ENCODE data around the gene RXRB.

DNA sequence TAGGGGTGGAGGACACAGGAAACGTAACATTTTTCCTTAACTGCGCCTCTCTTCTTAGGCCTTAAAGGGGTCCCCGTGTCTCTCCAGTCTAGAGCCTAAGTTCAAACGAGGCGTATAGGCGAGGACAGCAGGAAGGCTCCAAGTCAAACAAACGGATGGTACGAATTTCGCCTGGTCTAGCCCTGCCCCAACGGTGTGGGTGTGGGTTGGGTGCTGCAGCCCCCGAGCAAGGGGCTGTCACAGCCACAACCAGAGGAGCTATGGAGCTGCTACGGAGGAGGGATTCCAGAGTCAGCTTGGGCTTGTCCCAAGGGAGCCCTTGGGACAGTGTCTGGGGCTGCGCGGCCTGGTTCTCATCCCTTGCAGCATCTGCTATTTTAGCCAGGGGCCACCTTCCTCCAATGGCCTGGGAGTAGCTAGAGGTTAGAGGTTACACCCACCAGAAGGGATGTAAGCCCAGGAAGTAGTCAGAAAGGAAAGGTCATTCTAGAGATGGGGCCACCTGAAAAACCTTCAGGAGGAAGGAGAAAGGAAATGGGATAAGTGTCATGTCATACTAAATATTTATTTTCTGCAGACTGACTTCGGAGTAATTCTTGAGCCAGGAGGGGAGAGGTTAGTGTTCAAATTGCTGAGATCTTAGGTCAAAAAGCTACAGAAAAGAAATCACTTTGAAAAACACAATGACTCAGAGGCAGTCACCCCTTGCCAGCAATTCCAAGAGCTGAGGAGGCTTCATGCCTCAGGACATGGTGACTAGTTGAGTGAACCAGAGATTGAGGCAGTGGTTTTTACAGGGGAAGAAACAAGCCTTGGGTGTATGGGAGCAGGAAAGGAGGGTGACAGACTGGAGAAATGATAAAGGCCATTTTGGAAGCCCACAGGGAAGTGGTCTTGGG is 49.5 kb upstream of the RXRB start:
- TF ChIP-seq NONO (IDR thresholded peaks at IDR 0.05) = no peak
- peak; percentile 83 for TF ChIP-seq NONO (CRISPR knock-in tag; conservative IDR thresholded peaks at IDR 0.05)
- TF ChIP-seq NR2F6 (IDR thresholded peaks at IDR 0.05) = no peak
- TF ChIP-seq NR2F6 (CRISPR knock-in tag; IDR thresholded peaks at IDR 0.05) = no peak
- no peak for TF ChIP-seq HCFC1 (IDR thresholded peaks at IDR 0.05; ENCODE audit: low read depth, low read length)
- TF ChIP-seq HDAC2 (CRISPR knock-in tag; IDR thresholded peaks at IDR 0.05) = no peak
- TF ChIP-seq, protein P1, sequence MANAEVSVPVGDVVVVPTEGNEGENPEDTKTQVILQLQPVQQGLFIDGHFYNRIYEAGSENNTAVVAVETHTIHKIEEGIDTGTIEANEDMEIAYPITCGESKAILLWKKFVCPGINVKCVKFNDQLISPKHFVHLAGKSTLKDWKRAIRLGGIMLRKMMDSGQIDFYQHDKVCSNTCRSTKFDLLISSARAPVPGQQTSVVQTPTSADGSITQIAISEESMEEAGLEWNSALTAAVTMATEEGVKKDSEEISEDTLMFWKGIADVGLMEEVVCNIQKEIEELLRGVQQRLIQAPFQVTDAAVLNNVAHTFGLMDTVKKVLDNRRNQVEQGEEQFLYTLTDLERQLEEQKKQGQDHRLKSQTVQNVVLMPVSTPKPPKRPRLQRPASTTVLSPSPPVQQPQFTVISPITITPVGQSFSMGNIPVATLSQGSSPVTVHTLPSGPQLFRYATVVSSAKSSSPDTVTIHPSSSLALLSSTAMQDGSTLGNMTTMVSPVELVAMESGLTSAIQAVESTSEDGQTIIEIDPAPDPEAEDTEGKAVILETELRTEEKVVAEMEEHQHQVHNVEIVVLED (CRISPR knock-in tag; IDR thresholded peaks at IDR 0.05; ENCODE audit: borderline replicate concordance) = no peak
- TF ChIP-seq IRF1 (CRISPR knock-in tag; IDR thresholded peaks at IDR 0.05; ENCODE audit: low read depth) = no peak
- TF ChIP-seq ZBTB1 (CRISPR knock-in tag; IDR thresholded peaks at IDR 0.05; ENCODE audit: borderline replicate concordance) = no peak
- TF ChIP-seq LBX2 (CRISPR knock-in tag; IDR thresholded peaks at IDR 0.05; ENCODE audit: borderline replicate concordance) = no peak
- no peak for TF ChIP-seq ZNF207 (IDR thresholded peaks at IDR 0.05; ENCODE audit: borderline replicate concordance)
- TF ChIP-seq ETS1 (CRISPR knock-in tag; IDR thresholded peaks at IDR 0.05) = no peak
- no peak for TF ChIP-seq POLR2A (IDR thresholded peaks at IDR 0.05; ENCODE audit: insufficient read depth in 1 of 2, low read depth in 2 of 2, low read length in 2 of 2)
- TF ChIP-seq EP300 (IDR thresholded peaks at IDR 0.05; ENCODE audit: low read depth in 2 of 2, low read length in 2 of 2) = no peak
- TF ChIP-seq EP300 (CRISPR knock-in tag; IDR thresholded peaks at IDR 0.05; ENCODE audit: borderline replicate concordance) = no peak
